Suprapubic skin (tissue), 4 donors: ENCODE results near the gene SLC11A2. TPM values are rescaled to one million over a fixed set of nuclear protein-coding genes. Genes with fewer than 3 reads are reported as not detected.

Source experiments
- DNase-seq, 2 donors: peaks; one replicate each; pipeline ENCODE4 v3.0.0-alpha.2; 2019; ENCODE audit warnings: low spot score in 2 of 2
- H3K27ac ChIP-seq: fragments of 200-600 bp; sonication (generic); one replicate; pipeline ENCODE4 v1.5.1; 2019
- H3K27me3 ChIP-seq: fragments of 200-600 bp; sonication (generic); one replicate; pipeline ENCODE4 v1.5.1; 2019
- H3K36me3 ChIP-seq: fragments of 200-600 bp; sonication (generic); one replicate; pipeline ENCODE4 v1.5.1; 2019
- H3K4me1 ChIP-seq: fragments of 200-600 bp; sonication (generic); one replicate; pipeline ENCODE4 v1.5.1; 2019
- H3K4me3 ChIP-seq: fragments of 200-600 bp; sonication (generic); one replicate; pipeline ENCODE4 v1.5.1; 2019; ENCODE audit warnings: mild to moderate bottlenecking
- H3K9me3 ChIP-seq: fragments of 200-600 bp; sonication (generic); one replicate; pipeline ENCODE4 v1.5.1; 2019
- CTCF ChIP-seq, 2 donors: fragments of 200-600 bp in 1 of 2; fragments of 450-650 bp in 1 of 2; sonication (generic) in 1 of 2; IDR thresholded peaks; one replicate each; pipeline ENCODE4 v1.5.1; 2016 to 2019; ENCODE audit warnings: antibody characterized with exemption in 2 of 2, mild to moderate bottlenecking in 1 of 2, moderate library complexity in 1 of 2
- EP300 ChIP-seq: sonication (generic); formaldehyde crosslinking; IDR thresholded peaks from one replicate; pipeline ENCODE4 v1.6.1; 2017; ENCODE audit warnings: antibody characterized with exemption
- POLR2A ChIP-seq, 2 donors: fragments of 450-650 bp; IDR thresholded peaks; one replicate each; pipeline ENCODE4 v1.6.1; 2017; ENCODE audit warnings: antibody characterized with exemption in 2 of 2, mild to moderate bottlenecking in 2 of 2, moderate library complexity in 2 of 2
- POLR2AphosphoS5 ChIP-seq, 3 donors: sonication (generic); formaldehyde crosslinking; IDR thresholded peaks; one replicate each; pipeline ENCODE4 v1.6.1; 2017; ENCODE audit warnings: antibody characterized with exemption in 3 of 3
- WGBS: methylation state at CpG from one replicate; pipeline ENCODE4 v1.1.5; 2018; 5-methylcytosine and 5-hydroxymethylcytosine counted together
- total RNA-seq, 4 donors: library from RNA; depleted of rRNA; stranded (reverse); fragments of >200 nt; gene quantifications; one replicate each; pipeline ENCODE4 v1.1.0, GENCODE V29; 2016

SLC11A2 gene
- total RNA-seq, 4 donors from 2014 or later, result 39.0 to 108 (median 60.2) TPM

DNA sequence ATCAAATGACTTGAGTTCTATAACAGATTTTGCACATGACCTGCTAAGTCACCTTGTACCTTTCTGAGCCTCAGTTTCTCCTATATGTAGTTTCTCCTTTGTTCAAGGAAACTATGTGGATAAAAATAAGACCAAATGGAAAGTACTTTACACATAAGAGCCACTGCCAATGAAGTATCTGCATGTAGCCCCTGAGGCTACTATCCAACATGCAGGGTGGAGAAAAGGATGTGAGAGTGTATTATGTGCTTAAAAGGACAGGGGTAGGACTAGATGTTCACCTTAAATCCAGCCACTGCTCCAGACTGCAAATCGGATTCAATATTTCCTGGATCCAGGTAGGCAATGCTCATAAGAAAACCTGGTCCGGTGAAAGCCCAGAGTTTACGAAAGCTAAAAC is 21.2 kb downstream of the SLC11A2 start:
- DNase-seq, result no peak
- Histone ChIP-seq H3K27me3 (no peaks in the 10 kb centered on the region), H3K27ac (peak overlapping the region; percentile 16), H3K4me3 (no peak overlapping the region), H3K4me1 (peaks cover 5% of the 10 kb centered on the region), H3K36me3 (peaks cover 70% of the 10 kb centered on the region), H3K9me3 (no peaks in the 10 kb centered on the region)
- WGBS, result 89% methylated on average over 3 of the region's 3 CpGs
- no peak for TF ChIP-seq POLR2A (IDR thresholded peaks at IDR 0.05)
- TF ChIP-seq EP300, result no peak
- TF ChIP-seq CTCF (IDR thresholded peaks at IDR 0.05), result no peak
- no peak for TF ChIP-seq POLR2AphosphoS5 (IDR thresholded peaks at IDR 0.05)

DNA sequence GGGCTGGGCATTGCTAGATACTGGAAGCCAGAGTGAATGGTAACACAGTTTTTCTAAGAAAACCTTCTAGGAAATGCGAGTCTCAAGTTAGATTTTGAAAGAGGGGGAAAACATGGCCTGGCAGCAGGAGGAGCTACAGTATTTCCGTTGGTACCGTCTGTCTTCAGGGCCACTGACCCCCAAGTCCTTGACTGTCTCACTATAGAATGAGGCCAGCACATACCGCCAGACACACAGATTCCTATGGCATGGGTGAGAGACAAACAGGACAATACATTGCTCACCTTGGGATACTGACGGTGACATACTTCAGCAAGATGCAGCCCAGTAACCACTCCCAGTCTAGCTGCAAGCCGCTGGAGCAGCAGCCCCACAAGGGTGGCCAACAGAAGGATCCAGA is 21.7 kb downstream of the SLC11A2 start:
- no peak for DNase-seq
- Histone ChIP-seq H3K27me3 (no peaks in the 10 kb centered on the region), H3K4me1 (peaks cover 2% of the 10 kb centered on the region), H3K4me3 (no peak overlapping the region), H3K27ac (no peak overlapping the region), H3K36me3 (peaks cover 76% of the 10 kb centered on the region), H3K9me3 (no peaks in the 10 kb centered on the region)
- TF ChIP-seq POLR2AphosphoS5 (IDR thresholded peaks at IDR 0.05), result no peak
- no peak for TF ChIP-seq EP300
- TF ChIP-seq CTCF (IDR thresholded peaks at IDR 0.05), result no peak
- no peak for TF ChIP-seq POLR2A (IDR thresholded peaks at IDR 0.05)
- 79% methylated on average over 6 of the region's 6 CpGs for WGBS

DNA sequence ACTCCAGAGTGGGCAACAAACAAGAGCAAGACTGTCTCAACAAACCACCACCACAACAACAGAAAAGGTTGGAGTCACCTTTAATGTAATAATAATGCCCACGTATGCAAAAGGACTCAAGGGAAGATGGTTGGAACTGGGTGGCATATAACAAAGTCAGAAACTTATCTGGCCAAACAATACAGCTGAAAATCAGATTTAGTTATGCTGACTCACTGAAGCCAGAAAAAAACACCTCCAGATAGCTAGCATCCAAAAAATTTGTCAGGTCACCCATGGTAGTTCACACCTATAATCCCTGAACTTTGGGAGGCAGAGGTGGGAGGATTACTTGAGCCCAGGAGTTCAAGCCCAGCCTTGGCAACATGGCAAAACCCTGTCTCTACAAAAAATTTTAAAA is 24.4 kb downstream of the SLC11A2 start:
- no peak for DNase-seq
- Histone ChIP-seq H3K9me3 (no peaks in the 10 kb centered on the region), H3K36me3 (peaks cover 75% of the 10 kb centered on the region), H3K4me3 (no peak overlapping the region), H3K27me3 (no peaks in the 10 kb centered on the region), H3K27ac (no peak overlapping the region), H3K4me1 (no peaks in the 10 kb centered on the region)
- TF ChIP-seq EP300 (no peak), CTCF (IDR thresholded peaks at IDR 0.05) (no peak), POLR2A (IDR thresholded peaks at IDR 0.05) (no peak), POLR2AphosphoS5 (IDR thresholded peaks at IDR 0.05) (no peak)
- 91% methylated on average over 1 of the region's 1 CpG for WGBS

DNA sequence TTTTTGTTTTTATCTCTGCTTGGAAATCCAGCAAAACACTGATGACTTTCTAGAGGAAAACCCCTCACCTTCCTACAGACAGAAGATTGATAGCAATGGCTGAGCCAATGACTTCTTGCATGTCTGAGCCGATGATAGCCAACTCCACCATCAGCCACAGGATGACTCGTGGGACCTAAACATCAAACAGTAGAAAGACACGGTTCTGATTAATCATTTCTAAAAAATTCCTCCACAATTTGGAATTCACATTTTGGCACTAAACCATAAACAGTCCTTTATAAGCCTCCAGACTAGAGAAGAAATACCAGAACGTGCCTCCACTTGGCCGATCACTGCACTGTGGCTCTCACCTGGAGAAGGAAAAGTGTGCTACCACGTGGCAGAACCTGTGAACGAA is 25.9 kb downstream of the SLC11A2 start:
- Histone ChIP-seq H3K27ac (no peak overlapping the region), H3K36me3 (peaks cover 80% of the 10 kb centered on the region), H3K4me3 (no peak overlapping the region), H3K4me1 (no peaks in the 10 kb centered on the region), H3K9me3 (no peaks in the 10 kb centered on the region), H3K27me3 (no peaks in the 10 kb centered on the region)
- TF ChIP-seq POLR2A (IDR thresholded peaks at IDR 0.05) (no peak), EP300 (no peak), POLR2AphosphoS5 (IDR thresholded peaks at IDR 0.05) (no peak), CTCF (IDR thresholded peaks at IDR 0.05) (no peak)
- 62% methylated on average over 7 of the region's 7 CpGs for WGBS
- no peak for DNase-seq

DNA sequence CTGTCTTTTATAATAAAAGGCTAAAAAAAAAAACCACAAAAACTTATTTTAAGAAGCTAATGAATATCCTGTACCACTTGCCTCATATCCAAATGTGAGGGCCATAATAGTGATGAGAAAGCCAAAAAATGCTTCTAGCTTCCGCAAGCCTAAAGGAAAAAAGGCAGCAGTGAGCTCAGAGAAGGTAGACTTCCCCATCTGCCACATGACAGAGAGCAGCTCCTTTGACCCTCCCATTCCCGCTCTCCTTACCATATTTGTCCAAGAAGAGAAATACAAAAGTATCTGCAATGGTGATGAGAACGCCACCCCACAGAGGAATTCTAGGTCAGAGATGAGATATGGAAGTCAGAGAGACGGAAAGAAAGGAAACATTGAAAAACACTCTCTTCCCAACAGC is 27.1 kb downstream of the SLC11A2 start:
- Histone ChIP-seq H3K27me3 (no peaks in the 10 kb centered on the region), H3K9me3 (no peaks in the 10 kb centered on the region), H3K36me3 (peaks cover 80% of the 10 kb centered on the region), H3K4me1 (no peaks in the 10 kb centered on the region), H3K4me3 (no peak overlapping the region), H3K27ac (no peak overlapping the region)
- TF ChIP-seq POLR2A (IDR thresholded peaks at IDR 0.05), result no peak
- no peak for TF ChIP-seq POLR2AphosphoS5 (IDR thresholded peaks at IDR 0.05)
- no peak for TF ChIP-seq CTCF (IDR thresholded peaks at IDR 0.05)
- no peak for TF ChIP-seq EP300
- DNase-seq, result no peak
- WGBS, result 79% methylated on average over 4 of the region's 4 CpGs
